ENCODE data around the gene ENTPD1. TPM values are rescaled to one million over a fixed set of nuclear protein-coding genes. Genes with fewer than 3 reads are reported as not detected.
"Not testable (repeated sequence)": the region's sequence is repeated elsewhere in the genome, so short reads cannot be mapped to it uniquely, and the experiment has no call there.

ENTPD1 gene
- polyA plus RNA-seq, 5 donors = 16.9 to 27.5 (median 23.7) TPM

DNA sequence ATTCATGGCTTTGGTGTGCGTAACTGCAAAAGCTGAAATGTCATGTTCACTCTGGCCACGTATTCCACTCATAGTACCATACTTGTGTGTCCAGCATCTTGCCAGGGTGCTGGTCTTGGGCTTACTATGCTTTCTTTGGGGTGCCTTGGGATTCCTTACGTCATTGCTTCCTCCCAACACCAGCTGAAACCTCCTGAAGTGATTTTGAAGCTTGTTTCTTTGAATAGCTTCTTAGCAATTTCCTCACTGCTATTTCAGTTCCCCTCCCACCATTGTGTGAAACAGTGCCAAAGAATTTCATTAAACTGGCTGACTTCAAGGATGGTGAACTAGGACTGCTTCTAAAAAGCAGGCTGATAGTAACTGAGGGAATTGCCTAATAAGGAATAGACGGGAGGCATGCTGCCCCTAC is 36.9 kb downstream of the ENTPD1 start:
- peak; percentile 60 to 66 for DNase-seq

DNA sequence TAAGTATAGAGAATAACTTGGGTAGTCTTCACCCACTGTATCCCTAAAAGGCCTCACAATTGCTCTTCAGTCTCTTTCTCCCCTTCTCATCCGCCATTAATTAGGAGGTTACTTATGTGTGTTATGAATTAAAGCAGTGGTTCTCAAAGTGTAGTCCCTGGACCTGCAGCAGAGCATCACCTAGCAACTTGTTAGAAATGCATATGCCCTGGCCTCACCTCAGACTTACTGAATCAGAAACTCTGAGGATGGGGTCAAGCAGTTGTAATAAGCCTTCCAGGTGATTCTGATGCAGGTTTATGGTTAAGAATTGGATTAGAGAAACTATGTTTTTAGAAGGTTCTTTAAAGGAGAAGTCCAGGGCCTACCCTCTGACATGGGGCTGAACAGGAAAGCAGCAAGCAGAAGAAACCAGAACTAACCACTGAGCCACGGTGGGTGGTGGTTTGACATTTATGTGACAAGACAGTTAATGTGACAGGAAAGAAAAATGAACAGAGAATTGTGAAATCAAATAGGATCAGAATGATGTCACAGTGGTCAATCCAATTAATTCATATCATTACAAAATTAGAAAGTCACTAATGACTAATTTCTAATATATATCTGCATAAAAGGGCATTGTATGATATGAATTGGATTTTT is 37.6 kb downstream of the ENTPD1 start:
- no peak for DNase-seq

DNA sequence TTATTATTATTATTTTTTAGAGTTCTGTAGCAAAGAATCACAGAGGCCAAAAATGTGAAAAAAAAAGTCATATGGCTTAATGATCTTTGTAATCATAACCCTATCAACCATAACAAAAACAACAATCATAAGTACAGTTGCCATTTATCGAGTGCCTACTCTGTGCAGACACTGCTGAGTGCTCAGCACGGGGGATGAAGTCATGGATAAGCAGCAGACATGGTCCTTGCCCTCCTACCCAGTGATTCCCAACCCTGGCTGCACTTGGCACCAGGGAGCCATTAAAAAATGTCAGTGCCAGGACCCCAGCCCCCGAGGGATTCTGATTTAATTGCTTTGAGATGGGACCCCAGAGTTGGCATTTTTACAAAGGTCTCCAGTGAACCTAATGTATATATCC is 38.2 kb downstream of the ENTPD1 start:
- no peak for DNase-seq

DNA sequence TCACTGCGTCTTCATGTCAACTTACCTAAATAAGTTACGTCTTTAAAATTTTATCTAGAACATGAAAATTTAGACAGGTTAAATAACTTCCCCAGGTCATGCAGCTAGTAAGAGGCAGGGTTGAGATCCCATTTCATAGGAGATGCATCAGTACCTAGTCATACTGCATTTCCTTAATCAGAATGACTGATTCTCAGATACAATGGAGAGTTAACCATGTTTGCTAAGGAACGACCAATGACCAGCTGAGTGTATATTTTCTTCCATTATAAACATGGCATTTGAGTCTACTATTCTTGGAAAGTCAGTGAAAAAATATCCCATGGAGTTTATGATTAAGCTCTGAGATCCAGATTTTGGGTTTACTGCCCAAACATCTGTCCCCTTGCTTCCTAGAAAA is 39.6 kb downstream of the ENTPD1 start:
- no peak for DNase-seq

DNA sequence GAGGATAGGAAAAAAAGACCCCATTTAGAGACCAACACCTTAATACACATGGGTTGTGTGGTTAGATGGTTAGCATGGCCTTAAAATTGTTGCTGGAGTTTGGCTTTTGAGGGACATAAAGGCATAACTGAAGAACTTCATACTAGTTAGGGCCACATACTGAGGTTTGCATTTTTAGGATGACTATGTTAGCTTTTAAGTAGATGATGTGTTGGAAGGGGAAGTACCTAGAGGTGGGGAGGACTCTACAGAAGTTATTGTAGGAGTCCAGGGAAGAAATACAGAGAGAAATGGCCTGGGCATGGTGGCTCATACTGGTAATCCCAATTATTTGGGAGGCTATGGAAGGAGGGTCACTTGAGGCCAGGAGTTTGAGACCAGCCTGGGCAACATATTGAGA is 40.5 kb downstream of the ENTPD1 start:
- DNase-seq = no peak

DNA sequence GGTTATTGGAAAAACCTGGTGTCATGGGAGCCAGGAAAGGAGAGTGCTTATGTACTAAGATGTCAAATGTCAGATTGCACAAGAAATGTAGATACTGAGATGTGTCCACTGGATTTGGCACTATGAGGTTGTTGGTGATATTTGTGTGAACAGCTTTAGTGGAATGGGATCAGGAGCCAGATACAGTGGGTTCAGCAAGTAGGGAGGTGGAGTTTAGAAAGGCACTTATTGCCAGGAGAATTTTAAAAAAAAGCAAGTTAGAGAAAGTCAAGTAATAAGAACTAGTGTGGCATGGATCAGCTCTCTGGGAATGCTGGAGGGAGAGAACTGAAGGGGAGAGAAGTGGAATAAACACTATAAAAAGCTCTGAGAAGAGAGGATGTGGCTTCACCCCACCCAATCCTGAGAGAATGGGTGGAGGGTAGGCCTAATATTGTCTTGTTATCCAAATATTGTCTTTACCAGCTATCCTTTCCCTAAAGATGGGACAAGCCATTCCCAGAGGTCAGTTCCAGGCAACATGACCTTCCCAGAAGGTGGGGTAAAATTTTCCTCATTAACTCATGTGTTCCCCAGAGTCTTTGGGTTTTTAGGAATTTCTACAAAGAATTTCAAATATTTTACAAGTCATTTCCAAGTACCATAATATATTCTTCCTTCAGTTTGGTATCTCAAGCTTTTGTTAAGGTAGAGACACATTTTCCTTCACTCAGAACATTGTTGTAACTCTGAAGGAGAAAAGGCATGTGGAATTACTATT is 42.3 kb downstream of the ENTPD1 start:
- no peak for DNase-seq

DNA sequence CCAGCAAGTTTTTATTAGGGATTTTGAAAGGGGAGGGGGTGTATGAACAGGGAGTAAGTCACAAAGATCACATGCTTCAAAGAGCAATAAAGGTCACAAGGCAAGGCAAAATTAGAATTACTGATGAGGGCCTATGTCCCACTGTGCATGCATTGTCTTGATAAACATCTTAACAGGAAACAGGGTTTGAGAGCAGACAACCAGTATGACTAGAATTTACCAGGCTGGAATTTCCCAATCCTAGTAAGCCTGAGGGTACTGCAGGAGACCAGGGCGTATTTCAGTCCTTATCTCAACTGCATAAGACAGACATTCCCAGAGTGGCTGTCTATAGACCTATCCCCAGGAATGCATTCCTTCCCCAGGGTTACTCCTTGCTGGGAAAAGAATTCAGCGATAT is 44.3 kb downstream of the ENTPD1 start:
- not testable (repeated sequence) for DNase-seq

DNA sequence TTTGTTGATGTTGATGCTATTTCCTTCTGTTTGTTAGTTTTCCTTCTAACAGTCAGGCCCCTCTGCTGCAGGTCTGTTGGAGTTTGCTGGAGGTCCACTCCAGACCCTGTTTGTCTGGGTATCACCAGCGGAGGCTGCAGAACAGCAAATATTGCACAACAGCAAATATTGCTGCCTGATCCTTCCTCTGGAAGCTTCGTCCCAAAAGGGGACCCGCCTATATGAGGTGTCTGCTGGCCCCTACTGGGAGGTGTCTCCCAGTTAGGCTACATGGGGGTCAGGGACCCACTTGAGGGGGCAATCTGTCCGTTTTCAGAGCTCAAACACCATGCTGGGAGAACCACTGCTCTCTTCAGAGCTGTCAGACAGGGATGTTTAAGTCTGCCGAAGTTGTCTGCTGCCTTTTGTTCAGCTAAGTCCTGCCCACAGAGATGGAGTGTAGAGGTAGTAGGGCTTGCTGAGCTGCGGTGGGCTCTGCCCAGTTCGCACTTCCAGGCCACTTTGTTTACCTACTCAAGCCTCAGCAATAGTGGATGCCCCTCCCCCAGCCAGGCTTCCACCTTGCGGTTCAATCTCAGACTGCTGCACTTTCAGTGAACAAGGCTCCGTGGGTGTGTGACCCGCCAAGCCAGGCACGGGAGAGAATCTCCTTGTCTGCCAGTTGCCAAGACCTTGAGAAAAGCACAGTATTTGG is 50.9 kb downstream of the ENTPD1 start:
- not testable (repeated sequence) for DNase-seq

DNA sequence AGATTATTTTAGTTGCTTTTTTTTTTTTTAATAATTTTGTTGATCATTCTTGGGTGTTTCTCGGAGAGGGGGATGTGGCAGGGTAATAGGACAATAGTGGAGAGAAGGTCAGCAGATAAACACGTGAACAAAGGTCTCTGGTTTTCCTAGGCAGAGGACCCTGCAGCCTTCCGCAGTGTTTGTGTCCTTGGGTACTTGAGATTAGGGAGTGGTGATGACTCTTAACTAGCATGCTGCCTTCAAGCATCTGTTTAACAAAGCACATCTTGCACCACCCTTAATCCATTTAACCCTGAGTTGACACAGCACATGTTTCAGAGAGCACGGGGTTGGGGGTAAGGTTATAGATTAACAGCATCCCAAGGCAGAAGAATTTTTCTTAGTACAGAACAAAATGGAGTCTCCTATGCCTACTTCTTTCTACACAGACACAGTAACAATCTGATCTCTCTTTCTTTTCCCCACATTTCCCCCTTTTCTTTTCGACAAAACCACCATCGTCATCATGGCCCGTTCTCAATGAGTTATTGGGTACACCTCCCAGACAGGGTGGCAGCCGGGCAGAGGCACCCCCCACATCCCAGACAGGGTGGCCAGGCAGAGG is 52.8 kb downstream of the ENTPD1 start:
- not testable (repeated sequence) for DNase-seq

DNA sequence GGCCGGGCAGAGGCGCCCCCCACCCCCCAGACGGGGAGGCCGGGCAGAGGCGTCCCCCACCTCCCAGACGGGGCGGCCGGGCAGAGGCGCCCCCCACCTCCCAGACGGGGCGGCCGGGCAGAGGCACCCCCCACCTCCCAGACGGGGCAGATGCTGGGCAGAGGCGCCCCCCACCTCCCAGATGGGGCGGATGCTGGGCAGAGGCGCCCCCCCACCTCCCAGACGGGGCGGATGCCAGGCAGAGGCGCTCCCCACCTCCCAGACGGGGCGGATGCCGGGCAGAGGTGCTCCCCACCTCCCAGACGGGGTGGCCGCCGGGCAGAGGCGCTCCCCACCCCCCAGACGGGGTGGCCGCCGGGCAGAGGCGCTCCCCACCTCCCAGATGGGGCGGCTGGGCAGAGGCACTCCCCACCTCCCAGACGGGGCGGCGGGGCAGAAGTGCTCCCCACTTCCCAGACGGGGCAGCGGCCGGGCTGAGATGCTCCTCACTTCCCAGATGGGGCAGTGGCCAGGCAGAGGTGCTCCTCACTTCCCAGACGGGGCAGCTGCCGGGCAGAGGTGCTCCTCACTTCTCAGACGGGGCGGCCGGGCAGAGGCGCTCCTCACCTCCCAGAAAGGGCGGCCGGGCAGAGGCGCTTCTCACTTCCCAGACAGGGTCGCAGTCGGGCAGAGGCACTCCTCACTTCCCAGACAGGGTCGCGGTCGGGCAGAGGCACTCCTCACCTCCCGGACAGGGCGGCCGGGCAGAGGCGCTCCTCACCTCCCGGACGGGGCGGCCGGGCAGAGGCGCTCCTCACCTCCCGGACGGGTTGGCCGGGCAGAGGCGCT is 53.6 kb downstream of the ENTPD1 start:
- no peak for DNase-seq

DNA sequence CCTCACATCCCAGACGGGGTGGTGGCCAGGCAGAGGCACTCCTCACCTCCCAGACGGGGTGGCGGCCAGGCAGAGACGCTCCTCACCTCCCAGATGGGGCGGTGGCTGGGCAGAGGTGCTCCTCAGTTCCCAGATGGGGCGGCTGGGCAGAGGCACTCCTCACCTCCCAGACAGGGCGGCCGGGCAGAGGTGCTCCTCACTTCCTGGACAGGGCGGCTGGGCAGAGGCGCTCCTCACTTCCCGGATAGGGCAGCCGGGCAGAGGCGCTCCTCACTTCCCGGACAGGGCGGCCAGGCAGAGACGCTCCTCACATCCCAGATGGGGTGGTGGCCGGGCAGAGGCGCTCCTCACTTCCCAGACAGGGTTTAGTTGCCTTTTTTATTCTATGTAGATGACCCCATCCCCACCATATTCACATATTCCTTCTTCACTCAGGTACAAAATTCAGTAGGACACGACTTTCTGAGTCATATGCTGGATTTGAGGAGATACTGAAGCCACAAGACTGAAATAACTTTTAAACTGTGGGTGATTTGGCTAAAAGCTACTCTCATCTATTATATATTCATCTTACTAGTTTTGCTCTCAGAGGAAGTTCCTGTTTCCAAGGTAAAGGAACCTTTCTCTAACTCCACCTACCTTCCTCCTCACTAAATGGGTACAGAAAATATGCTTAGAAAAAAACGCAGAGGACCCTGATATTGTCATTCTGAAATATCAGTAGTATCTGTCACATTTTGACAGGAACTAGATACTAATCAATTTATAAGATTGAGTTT is 54.4 kb downstream of the ENTPD1 start:
- DNase-seq = no peak

DNA sequence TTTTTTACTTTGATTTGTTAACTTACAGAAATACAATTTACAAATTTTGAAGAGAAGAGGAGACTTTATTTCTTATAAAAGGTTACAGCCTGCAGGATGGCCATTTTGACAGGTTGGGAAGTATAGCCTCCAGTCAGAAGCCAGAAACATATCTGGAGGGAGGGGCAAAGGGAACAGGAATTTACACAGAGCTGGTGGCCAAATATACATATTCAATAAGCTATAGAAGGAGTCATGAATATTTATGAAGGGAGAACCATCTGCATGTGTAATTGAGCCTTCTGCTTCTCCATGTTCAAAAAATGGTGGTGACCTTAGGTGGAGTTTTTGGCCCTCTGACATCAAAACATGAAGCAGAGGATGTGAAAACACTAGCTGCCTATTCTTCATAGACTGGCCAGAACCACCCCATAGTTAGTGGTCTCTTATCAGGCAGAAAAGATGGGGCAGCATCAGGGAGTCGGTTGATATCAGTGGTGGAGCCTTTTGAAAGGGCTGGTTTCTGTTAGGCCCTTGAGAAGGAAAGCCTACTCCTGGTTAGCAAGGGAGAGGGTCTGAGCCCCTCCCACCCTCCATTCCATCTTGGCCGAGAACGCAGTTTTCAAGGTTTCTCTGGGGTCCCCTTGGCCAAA is 57.2 kb downstream of the ENTPD1 start:
- no peak for DNase-seq

DNA sequence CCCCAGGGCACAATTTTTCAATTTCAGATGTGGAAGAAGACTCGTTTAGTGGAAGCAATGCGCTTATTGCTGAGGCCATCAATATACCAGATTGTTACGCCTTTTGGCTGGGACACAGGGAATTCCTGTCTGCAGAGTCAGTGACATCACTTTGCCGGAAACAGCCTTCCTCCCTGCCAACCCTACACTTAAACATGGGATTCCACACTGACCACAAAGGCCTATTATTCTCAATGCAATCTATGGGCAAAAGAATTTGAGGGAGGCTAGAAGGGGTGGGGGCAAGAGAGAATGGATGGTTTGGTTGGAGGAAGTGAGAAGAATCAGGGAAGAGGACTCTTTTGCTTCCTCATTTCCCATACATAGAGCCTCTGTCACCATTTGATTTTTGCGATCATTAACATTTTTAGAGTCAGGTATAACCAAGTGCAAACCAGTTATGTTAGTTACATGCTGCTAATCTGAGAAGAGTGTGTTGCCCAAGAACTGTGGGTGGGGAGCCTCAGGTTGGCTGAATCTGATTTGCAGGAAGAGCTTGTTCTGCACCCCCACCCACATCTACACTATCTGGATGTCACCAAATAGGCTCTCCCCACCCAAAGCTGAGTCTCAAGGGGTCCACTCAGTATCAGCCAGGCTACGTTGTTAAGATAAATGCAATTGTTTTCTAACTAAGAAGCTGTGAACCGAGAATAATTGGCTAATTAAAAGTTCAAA is 58.2 kb downstream of the ENTPD1 start:
- DNase-seq = peak; percentile 36 to 37

DNA sequence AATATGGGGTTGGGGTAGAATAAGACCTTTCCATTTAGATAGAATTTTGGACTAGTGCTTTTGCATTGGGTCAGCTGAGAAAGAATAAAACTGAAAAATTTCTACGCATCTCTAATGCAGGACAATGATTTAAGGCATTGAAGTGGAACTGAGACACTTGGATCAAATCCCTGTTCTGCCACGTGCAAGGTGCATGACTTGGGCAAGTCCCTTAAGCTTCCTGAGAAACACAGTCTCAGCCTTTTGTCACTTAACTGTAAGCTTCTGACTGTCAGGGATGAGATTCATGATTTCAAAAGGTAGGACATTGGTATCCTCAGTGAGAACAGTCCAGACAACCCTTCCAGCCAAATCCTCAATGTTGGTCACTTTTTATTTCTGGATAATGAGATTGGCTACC is 59.2 kb downstream of the ENTPD1 start:
- no peak for DNase-seq

DNA sequence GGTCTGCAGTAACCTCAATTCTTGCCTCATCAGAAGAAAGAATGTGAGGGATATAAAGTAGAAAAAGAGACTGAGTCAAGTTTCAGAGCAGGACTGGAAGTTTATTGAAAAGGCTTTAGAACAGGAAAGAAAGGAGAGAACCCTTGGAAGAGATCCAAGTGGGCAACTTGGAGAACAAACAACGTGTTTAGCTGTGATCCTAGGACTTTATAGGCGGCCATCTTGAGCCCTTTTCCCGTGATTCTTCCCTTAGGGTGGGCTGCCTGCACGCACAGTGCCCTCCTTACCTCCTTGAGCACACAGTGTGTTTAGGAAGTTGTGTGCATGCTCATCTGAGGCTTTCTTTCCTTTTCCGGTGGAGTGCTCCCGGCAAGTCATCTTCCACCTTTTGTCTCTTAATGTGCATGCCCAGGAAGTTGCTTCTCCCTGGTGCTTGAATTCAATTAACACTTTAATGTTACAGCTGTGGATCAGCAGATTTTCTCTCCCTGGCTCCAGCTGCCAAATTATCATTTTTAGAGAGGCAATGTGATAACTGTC is 59.8 kb downstream of the ENTPD1 start:
- DNase-seq = no peak

DNA sequence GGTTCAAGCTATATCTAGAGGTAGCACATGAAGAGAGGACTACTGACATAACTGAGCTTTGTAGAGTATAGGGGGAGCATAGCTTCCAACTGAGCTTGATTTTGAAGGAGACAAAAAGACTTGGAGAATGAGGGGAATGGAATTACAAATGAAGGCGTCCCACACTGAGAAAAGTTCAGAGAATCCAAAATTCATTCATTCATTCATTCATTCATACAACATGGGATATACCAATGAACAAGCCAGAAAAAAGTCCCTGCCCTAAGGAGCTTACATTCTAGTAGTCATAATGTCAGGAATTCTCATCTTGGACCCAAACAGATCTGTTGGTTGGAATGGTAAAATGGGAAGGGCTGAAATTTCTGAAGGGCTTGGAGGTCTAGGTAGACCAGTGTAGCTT is 62.0 kb downstream of the ENTPD1 start:
- no peak for DNase-seq

DNA sequence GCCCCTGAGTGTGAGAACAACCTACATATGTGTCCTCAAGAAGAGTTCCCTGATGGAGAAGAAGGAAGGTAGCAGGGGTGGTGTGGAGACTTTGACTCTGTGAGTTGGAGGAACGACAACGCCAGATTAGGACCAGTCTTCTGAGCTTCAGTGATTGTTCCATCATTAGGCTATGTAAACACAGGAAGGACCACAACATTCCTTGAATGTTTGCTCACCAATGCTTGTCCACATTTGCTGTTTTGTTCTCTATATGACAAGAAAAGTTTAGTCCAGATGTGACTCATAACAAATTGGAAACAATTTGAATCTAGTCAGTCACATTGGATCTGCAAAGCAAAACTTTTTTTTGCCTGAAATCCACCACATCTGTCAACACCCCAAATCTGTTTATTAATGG is 62.7 kb downstream of the ENTPD1 start:
- no peak for DNase-seq

DNA sequence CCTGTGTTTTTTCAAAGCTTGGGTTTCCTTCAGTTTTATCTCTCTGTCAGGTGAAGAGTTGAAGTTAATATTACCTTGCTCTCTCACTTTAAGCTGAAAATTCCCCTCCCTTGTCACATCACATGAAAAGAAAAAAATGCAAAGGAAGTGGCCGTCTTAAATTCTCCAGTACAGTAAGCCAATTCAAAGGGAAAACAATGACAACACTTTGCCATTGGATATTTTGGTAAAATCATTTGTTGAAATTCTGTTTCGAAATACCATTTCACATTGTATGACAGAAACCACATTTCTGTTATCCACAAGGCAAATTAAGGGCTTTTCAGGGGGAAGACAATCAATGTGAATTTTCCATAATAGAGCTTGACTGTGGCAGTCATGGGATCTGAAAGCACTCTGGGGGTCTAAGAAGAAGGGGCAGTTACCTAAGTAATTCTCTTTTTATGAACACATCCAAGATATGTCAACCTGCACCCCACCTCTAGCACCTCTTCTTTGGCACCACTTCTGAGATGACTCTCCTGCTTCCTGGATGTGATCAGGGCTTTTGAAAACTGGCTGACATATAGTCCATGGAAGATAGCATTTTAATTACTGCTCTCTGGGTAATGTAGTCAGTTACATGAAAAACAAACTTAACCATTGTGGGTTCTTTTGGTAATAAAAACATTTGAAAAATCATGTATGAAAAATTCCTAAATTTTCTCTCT is 63.8 kb downstream of the ENTPD1 start:
- DNase-seq = no peak

DNA sequence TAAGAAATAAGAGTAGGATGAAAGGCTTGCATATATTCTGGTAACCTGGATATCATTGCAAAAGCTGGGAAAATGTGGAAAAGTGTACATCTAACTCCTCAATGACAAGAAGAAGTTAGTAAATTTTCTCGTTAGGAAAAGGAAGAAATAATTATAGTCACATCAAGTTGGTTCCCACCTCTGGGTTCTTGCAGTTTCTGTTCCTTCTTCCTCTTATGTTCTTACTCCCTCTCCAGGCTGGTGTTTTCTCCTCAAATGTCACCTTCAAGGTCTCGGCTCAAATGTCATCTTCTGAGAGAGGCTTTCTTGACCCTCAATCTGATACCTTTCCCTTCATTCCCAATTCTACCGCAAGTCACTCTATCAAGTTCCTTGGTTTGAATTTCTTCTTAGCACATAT is 64.4 kb downstream of the ENTPD1 start:
- no peak for DNase-seq
